Measurements from ENCODE around the gene POU2F1. TPM values are rescaled to one million over a fixed set of nuclear protein-coding genes. Genes with fewer than 3 reads are reported as not detected.

The POU2F1 gene
- total RNA-seq, 1 experiment from 2014 or later = 24.5 TPM

DNA sequence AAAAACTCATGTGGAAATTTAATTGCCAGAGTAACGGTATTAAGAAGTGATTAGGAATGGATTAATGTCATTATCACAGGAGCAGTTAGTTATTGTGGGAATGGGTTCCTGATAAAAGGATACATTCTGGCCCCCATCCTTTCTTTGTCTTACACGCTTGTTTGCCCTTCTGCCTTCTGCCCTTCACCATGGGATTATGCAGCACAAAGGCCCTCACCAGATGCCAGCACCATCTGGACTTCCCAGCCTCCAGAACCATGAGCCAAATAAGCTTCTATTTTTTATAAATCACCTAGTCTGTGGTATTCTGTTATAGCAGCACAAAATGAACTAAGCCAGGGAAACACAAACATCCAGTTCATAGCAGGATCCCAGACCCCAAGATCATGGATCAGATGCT lies 33.9 kb upstream of the POU2F1 start:
- RAD21 ChIA-PET (ENCODE audit: low non-redundant PET in 1 of 2, low total read pairs in 2 of 2, uncharacterized antibody in 2 of 2, unreplicated experiment in 2 of 2) = no interaction called here
- intact Hi-C loops (cut with micrococcal nuclease) = no loop called here
- CTCF ChIA-PET = no interaction called here
- Histone ChIP-seq H3K9ac (ENCODE audit: low read length) (no peak overlapping the region), H3K79me2 (ENCODE audit: insufficient read depth, low read length) (no peaks in the 10 kb centered on the region), H3K36me3 (ENCODE audit: control insufficient read depth in 1 of 2, insufficient read depth in 2 of 2, low read length in 2 of 2) (no peaks in the 10 kb centered on the region), H3K4me3 (replicated peaks in 1 of 2; ENCODE audit: low read depth in 1 of 2, low read length in 2 of 2) (no peak overlapping the region), H3K4me2 (ENCODE audit: low read length) (no peak overlapping the region), H3K27ac (ENCODE audit: low read depth, low read length) (no peak overlapping the region), H2AFZ (ENCODE audit: low read depth, low read length, poor library complexity, severe bottlenecking) (no peak overlapping the region), H4K20me1 (ENCODE audit: insufficient read depth) (no peaks in the 10 kb centered on the region), H3K4me1 (ENCODE audit: control insufficient read depth in 1 of 2, insufficient read depth in 2 of 2, low read length in 2 of 2) (no peaks in the 10 kb centered on the region), H3K9me2 (ENCODE audit: insufficient read depth) (no peaks in the 10 kb centered on the region), H3K27me3 (ENCODE audit: insufficient read depth, low read length) (no peaks in the 10 kb centered on the region), H3K9me3 (ENCODE audit: control insufficient read depth in 1 of 2, insufficient read depth in 1 of 2, low read depth in 1 of 2, low read length in 2 of 2) (no peaks in the 10 kb centered on the region)
- no peak for TF ChIP-seq EZH2phosphoT487 (IDR thresholded peaks at IDR 0.05; ENCODE audit: borderline replicate concordance)
- TF ChIP-seq, protein P1, sequence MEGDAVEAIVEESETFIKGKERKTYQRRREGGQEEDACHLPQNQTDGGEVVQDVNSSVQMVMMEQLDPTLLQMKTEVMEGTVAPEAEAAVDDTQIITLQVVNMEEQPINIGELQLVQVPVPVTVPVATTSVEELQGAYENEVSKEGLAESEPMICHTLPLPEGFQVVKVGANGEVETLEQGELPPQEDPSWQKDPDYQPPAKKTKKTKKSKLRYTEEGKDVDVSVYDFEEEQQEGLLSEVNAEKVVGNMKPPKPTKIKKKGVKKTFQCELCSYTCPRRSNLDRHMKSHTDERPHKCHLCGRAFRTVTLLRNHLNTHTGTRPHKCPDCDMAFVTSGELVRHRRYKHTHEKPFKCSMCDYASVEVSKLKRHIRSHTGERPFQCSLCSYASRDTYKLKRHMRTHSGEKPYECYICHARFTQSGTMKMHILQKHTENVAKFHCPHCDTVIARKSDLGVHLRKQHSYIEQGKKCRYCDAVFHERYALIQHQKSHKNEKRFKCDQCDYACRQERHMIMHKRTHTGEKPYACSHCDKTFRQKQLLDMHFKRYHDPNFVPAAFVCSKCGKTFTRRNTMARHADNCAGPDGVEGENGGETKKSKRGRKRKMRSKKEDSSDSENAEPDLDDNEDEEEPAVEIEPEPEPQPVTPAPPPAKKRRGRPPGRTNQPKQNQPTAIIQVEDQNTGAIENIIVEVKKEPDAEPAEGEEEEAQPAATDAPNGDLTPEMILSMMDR (IDR thresholded peaks at IDR 0.05 in 2 of 3, conservative IDR thresholded peaks at IDR 0.05 in 1 of 3; ENCODE audit: borderline replicate concordance in 1 of 3, insufficient read depth in 1 of 3, low read depth in 2 of 3, low read length in 2 of 3) = no peak
- TF ChIP-seq SRF (IDR thresholded peaks at IDR 0.05; ENCODE audit: low read depth) = no peak
- no peak for TF ChIP-seq CBX3 (IDR thresholded peaks at IDR 0.05; ENCODE audit: low read depth)
- no peak for TF ChIP-seq ZFX (IDR thresholded peaks at IDR 0.05)
- TF ChIP-seq, protein P2, sequence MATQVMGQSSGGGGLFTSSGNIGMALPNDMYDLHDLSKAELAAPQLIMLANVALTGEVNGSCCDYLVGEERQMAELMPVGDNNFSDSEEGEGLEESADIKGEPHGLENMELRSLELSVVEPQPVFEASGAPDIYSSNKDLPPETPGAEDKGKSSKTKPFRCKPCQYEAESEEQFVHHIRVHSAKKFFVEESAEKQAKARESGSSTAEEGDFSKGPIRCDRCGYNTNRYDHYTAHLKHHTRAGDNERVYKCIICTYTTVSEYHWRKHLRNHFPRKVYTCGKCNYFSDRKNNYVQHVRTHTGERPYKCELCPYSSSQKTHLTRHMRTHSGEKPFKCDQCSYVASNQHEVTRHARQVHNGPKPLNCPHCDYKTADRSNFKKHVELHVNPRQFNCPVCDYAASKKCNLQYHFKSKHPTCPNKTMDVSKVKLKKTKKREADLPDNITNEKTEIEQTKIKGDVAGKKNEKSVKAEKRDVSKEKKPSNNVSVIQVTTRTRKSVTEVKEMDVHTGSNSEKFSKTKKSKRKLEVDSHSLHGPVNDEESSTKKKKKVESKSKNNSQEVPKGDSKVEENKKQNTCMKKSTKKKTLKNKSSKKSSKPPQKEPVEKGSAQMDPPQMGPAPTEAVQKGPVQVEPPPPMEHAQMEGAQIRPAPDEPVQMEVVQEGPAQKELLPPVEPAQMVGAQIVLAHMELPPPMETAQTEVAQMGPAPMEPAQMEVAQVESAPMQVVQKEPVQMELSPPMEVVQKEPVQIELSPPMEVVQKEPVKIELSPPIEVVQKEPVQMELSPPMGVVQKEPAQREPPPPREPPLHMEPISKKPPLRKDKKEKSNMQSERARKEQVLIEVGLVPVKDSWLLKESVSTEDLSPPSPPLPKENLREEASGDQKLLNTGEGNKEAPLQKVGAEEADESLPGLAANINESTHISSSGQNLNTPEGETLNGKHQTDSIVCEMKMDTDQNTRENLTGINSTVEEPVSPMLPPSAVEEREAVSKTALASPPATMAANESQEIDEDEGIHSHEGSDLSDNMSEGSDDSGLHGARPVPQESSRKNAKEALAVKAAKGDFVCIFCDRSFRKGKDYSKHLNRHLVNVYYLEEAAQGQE (IDR thresholded peaks at IDR 0.05; ENCODE audit: low read depth) = no peak
- no peak for TF ChIP-seq POLR2AphosphoS5 (IDR thresholded peaks at IDR 0.05; ENCODE audit: low read depth, low read length)
- no peak for TF ChIP-seq ZNF274 (IDR thresholded peaks at IDR 0.05; ENCODE audit: low read depth, low read length)
- no peak for TF ChIP-seq JUND (IDR thresholded peaks at IDR 0.05)
- TF ChIP-seq SIN3A (IDR thresholded peaks at IDR 0.05; ENCODE audit: low read depth) = no peak
- no peak for TF ChIP-seq YY1 (IDR thresholded peaks at IDR 0.05; ENCODE audit: extremely low read depth, insufficient replicate concordance, low read depth, low read length)
- no peak for TF ChIP-seq TCF7L2 (IDR thresholded peaks at IDR 0.05; ENCODE audit: borderline replicate concordance, extremely low read depth, insufficient read depth, insufficient read length)
- TF ChIP-seq RAD21 (IDR thresholded peaks at IDR 0.05; ENCODE audit: low read depth) = no peak
- TF ChIP-seq SP1 (IDR thresholded peaks at IDR 0.05; ENCODE audit: low read depth) = no peak
- TF ChIP-seq POLR2A (IDR thresholded peaks at IDR 0.05; ENCODE audit: borderline replicate concordance, extremely low read depth, insufficient read depth, insufficient read length) = no peak
- TF ChIP-seq EGR1 (IDR thresholded peaks at IDR 0.05; ENCODE audit: low read depth) = no peak
- TF ChIP-seq, protein P3, sequence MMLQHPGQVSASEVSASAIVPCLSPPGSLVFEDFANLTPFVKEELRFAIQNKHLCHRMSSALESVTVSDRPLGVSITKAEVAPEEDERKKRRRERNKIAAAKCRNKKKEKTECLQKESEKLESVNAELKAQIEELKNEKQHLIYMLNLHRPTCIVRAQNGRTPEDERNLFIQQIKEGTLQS (IDR thresholded peaks at IDR 0.05) = no peak
- TF ChIP-seq, protein P4, sequence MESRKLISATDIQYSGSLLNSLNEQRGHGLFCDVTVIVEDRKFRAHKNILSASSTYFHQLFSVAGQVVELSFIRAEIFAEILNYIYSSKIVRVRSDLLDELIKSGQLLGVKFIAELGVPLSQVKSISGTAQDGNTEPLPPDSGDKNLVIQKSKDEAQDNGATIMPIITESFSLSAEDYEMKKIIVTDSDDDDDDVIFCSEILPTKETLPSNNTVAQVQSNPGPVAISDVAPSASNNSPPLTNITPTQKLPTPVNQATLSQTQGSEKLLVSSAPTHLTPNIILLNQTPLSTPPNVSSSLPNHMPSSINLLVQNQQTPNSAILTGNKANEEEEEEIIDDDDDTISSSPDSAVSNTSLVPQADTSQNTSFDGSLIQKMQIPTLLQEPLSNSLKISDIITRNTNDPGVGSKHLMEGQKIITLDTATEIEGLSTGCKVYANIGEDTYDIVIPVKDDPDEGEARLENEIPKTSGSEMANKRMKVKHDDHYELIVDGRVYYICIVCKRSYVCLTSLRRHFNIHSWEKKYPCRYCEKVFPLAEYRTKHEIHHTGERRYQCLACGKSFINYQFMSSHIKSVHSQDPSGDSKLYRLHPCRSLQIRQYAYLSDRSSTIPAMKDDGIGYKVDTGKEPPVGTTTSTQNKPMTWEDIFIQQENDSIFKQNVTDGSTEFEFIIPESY (IDR thresholded peaks at IDR 0.05; ENCODE audit: extremely low read depth, insufficient replicate concordance, low read length) = no peak
- ATAC-seq (no peak), DNase-seq (ENCODE audit: low read depth, low spot score) (no peak)
- no TSS peak for BruUV-seq (replicated peaks)
- POLR2A ChIA-PET = no interaction called here

Data from HCT116 (cell line).